IMR-90 (cell line): ENCODE data around the gene ADAMTSL5. TPM values are rescaled to one million over a fixed set of nuclear protein-coding genes. Genes with fewer than 3 reads are reported as not detected.

Experiments used
- ATAC-seq: fragments of 200-7000 bp; cut with Tn5 transposase; 2 replicates; pipeline ENCODE4 v1.9.1; 2020; ENCODE audit warnings: low read depth, mild to moderate bottlenecking, moderate library complexity
- BruUV-seq: library from RNA; stranded (reverse); fragments of 400-500 nt; replicated peaks from 2 replicates; lab custom pipeline; 2021; lab: Mats Ljungman, UMichigan
- CTCF ChIA-PET: fragments of 300-600 bp; formaldehyde crosslinking; extraction: SDS; loops from one replicate; lab custom pipeline; 2021; ENCODE audit warnings: antibody characterized with exemption; lab: Yijun Ruan, JAX
- POLR2A ChIA-PET: fragments of 300-600 bp; sonication (Branson Sonifier 250); formaldehyde crosslinking; loops from one replicate; lab custom pipeline; 2022; ENCODE audit warnings: antibody characterized with exemption; ENCODE audit not compliant: unreplicated experiment; lab: Charles Lee
- DNase-seq: peaks from one replicate; pipeline ENCODE4 v3.0.0; 2013
- H2AFZ ChIP-seq: replicated peaks from 2 replicates; pipeline ENCODE3; 2013; ENCODE audit warnings: low read length, mild to moderate bottlenecking; ENCODE audit not compliant: poor library complexity
- H2AK5ac ChIP-seq: 2 replicates; pipeline ENCODE4 v1.6.1; 2013; ENCODE audit warnings: low read depth, low read length, inconsistent platforms
- H2AK9ac ChIP-seq: replicated peaks from 2 replicates; pipeline ENCODE3; 2013; ENCODE audit warnings: mild to moderate bottlenecking, low read depth, low read length, moderate library complexity; ENCODE audit not compliant: poor library complexity
- H2BK120ac ChIP-seq: 2 replicates; pipeline ENCODE4 v1.6.1; 2013; ENCODE audit warnings: low read depth, low read length, inconsistent platforms
- H2BK15ac ChIP-seq: 3 replicates; pipeline ENCODE4 v1.6.1; 2013; ENCODE audit warnings: low read depth, low read length, inconsistent platforms
- H2BK20ac ChIP-seq: 2 replicates; pipeline ENCODE4 v1.6.1; 2013; ENCODE audit warnings: low read depth, mild to moderate bottlenecking, inconsistent platforms, low read length, moderate library complexity
- H2BK5ac ChIP-seq: 2 replicates; pipeline ENCODE4 v1.6.1; 2013; ENCODE audit warnings: mild to moderate bottlenecking, low read depth, low read length, inconsistent platforms; ENCODE audit not compliant: poor library complexity, severe bottlenecking
- H3K14ac ChIP-seq: replicated peaks from 2 replicates; pipeline ENCODE4 v1.6.1; 2013; ENCODE audit warnings: low read depth, low read length, inconsistent platforms
- H3K18ac ChIP-seq: 2 replicates; pipeline ENCODE4 v1.6.1; 2013; ENCODE audit warnings: low read depth, low read length, control low read depth
- H3K23ac ChIP-seq: 2 replicates; pipeline ENCODE4 v1.6.1; 2013; ENCODE audit warnings: low read depth, low read length, inconsistent platforms
- H3K27ac ChIP-seq: 2 replicates; pipeline ENCODE4 v1.5.1; 2013; ENCODE audit warnings: mild to moderate bottlenecking, control low read depth, low read length; ENCODE audit not compliant: insufficient read depth
- H3K27me3 ChIP-seq: 2 replicates; pipeline ENCODE4 v1.6.1; 2013; ENCODE audit warnings: low read length; ENCODE audit not compliant: control insufficient read depth, insufficient read depth
- H3K36me3 ChIP-seq: 2 replicates; pipeline ENCODE4 v1.6.1; 2013; ENCODE audit warnings: low read length, mixed read lengths; ENCODE audit not compliant: control insufficient read depth, insufficient read depth
- H3K4ac ChIP-seq: 2 replicates; pipeline ENCODE4 v1.6.1; 2013; ENCODE audit warnings: low read depth, low read length, inconsistent platforms
- H3K4me1 ChIP-seq: 2 replicates; pipeline ENCODE4 v1.6.1; 2013; ENCODE audit warnings: low read length, mixed read lengths; ENCODE audit not compliant: control insufficient read depth, insufficient read depth
- H3K4me2 ChIP-seq: 2 replicates; pipeline ENCODE4 v1.6.1; 2013; ENCODE audit warnings: low read depth, mild to moderate bottlenecking, control low read depth, low read length, moderate library complexity
- H3K4me3 ChIP-seq: 2 replicates; pipeline ENCODE4 v1.5.1; 2013; ENCODE audit warnings: low read depth, mild to moderate bottlenecking, control low read depth, low read length, moderate library complexity; ENCODE audit not compliant: insufficient read depth
- H3K56ac ChIP-seq: 2 replicates; pipeline ENCODE4 v1.6.1; 2013; ENCODE audit warnings: low read length, inconsistent platforms; ENCODE audit not compliant: insufficient read depth; ENCODE audit errors: extremely low read depth
- H3K79me1 ChIP-seq, 2 experiments: 2 replicates each; pipeline ENCODE4 v1.6.1; 2013; ENCODE audit warnings: low read length in 2 of 2, inconsistent platforms in 1 of 2, low read depth in 1 of 2
- H3K9ac ChIP-seq: 2 replicates; pipeline ENCODE4 v1.6.1; 2013; ENCODE audit warnings: low read depth, low read length, control low read depth
- H3K9me1 ChIP-seq: 2 replicates; pipeline ENCODE4 v1.6.1; 2013; ENCODE audit warnings: low read length, inconsistent platforms; ENCODE audit not compliant: insufficient read depth
- H3K9me3 ChIP-seq: 2 replicates; pipeline ENCODE4 v1.6.1; 2013; ENCODE audit warnings: low read length; ENCODE audit not compliant: control insufficient read depth, insufficient read depth
- H4K20me1 ChIP-seq: 2 replicates; pipeline ENCODE4 v1.6.1; 2013; ENCODE audit warnings: low read length, inconsistent platforms; ENCODE audit not compliant: insufficient read depth
- H4K5ac ChIP-seq: 2 replicates; pipeline ENCODE4 v1.6.1; 2013; ENCODE audit warnings: mild to moderate bottlenecking, low read depth, low read length, control low read depth
- H4K8ac ChIP-seq, 2 experiments: 2 replicates each; pipeline ENCODE4 v1.6.1; 2013; ENCODE audit warnings: low read depth in 2 of 2, low read length in 2 of 2, control low read depth in 1 of 2, inconsistent platforms in 1 of 2
- H4K91ac ChIP-seq: 2 replicates; pipeline ENCODE4 v1.6.1; 2013; ENCODE audit warnings: low read depth, low read length, inconsistent platforms; ENCODE audit not compliant: insufficient read depth
- BHLHE40 ChIP-seq: fragments of 150-350 bp; IDR thresholded peaks from 2 replicates; pipeline ENCODE4 v1.6.1; 2016; ENCODE audit warnings: mild to moderate bottlenecking, low read depth, low read length
- CEBPB ChIP-seq: IDR thresholded peaks from 2 replicates; pipeline ENCODE4 v1.6.1; 2012; ENCODE audit warnings: low read depth, low read length, improper control_type of control experiment
- FOS ChIP-seq: fragments of 150-350 bp; IDR thresholded peaks from 2 replicates; pipeline ENCODE4 v1.6.1; 2016; ENCODE audit warnings: low read depth, low read length
- MAFK ChIP-seq: IDR thresholded peaks from 2 replicates; pipeline ENCODE4 v1.6.1; 2012; ENCODE audit warnings: low read depth, low read length, improper control_type of control experiment
- MAZ ChIP-seq: IDR thresholded peaks from 2 replicates; pipeline ENCODE4 v1.6.1; 2012; ENCODE audit warnings: low read depth, mild to moderate bottlenecking, low read length, improper control_type of control experiment, moderate library complexity, borderline replicate concordance
- NFE2L2 ChIP-seq: fragments of 150-350 bp; IDR thresholded peaks from 2 replicates; pipeline ENCODE4 v1.6.1; 2016; ENCODE audit warnings: low read depth, mild to moderate bottlenecking, low read length
- POLR2A ChIP-seq: IDR thresholded peaks from 2 replicates; pipeline ENCODE4 v1.6.1; 2012; ENCODE audit warnings: mild to moderate bottlenecking, low read depth, low read length
- RAD21 ChIP-seq: IDR thresholded peaks from 2 replicates; pipeline ENCODE4 v1.6.1; 2012; ENCODE audit warnings: low read length, improper control_type of control experiment
- RCOR1 ChIP-seq: IDR thresholded peaks from 2 replicates; pipeline ENCODE4 v1.6.1; 2012; ENCODE audit warnings: mild to moderate bottlenecking, low read length, improper control_type of control experiment; ENCODE audit not compliant: insufficient replicate concordance
- RFX5 ChIP-seq: IDR thresholded peaks from 2 replicates; pipeline ENCODE4 v1.8.0; 2012; ENCODE audit warnings: low read depth, mild to moderate bottlenecking, low read length, moderate library complexity
- SMC3 ChIP-seq: fragments of 150-350 bp; IDR thresholded peaks from 2 replicates; pipeline ENCODE4 v1.6.1; 2016; ENCODE audit warnings: low read depth, mild to moderate bottlenecking, antibody characterized with exemption, low read length, moderate library complexity
- WGBS, 2 experiments: methylation state at CpG; one replicate each; pipeline versions ENCODE4 v1.1.5 to v1.1.7; 2013; ENCODE audit warnings: missing lambda C conversion rate in 2 of 2; ENCODE audit not compliant: insufficient read length in 1 of 2; ENCODE audit errors: extremely low coverage in 2 of 2; 5-methylcytosine and 5-hydroxymethylcytosine counted together
- dilution Hi-C: fragments of 300-500 bp; cut with HindIII; formaldehyde crosslinking; loops from one replicate; pipeline ENCODE4 v1.14.3; 2018; ENCODE audit warnings: low sequenced_read_pairs; ENCODE audit not compliant: unreplicated experiment
- in situ Hi-C: fragments of 300-500 bp; cut with MboI; formaldehyde crosslinking; loops from 3 replicates; pipeline ENCODE4 v1.14.3; 2019; ENCODE audit warnings: low sequenced_read_pairs, inconsistent platforms, mixed read lengths
- intact Hi-C: fragments of 100-400 bp; cut with micrococcal nuclease; formaldehyde crosslinking; loops from 2 replicates; pipeline ENCODE4 v1.10.0; 2022
- polyA plus RNA-seq, 3 experiments: library from polyadenylated mRNA; depleted of rRNA; stranded (reverse); fragments of >200 nt; gene quantifications; 2 replicates each; pipeline ENCODE4 v1.2.3, GENCODE V29; 2012; ENCODE audit warnings: low replicate concordance in 1 of 3
- total RNA-seq: library from RNA; depleted of rRNA; stranded (reverse); fragments of >200 nt; gene quantifications from 2 replicates; pipeline ENCODE4 v1.2.3, GENCODE V29; 2012
- TF ChIP-seq, protein P1 (sequence below): fragments of 150-350 bp; IDR thresholded peaks from 2 replicates; pipeline ENCODE4 v1.6.1; 2016; ENCODE audit warnings: low read depth, mild to moderate bottlenecking, low read length, moderate library complexity, borderline replicate concordance
- TF ChIP-seq, protein P2 (sequence below): conservative IDR thresholded peaks from 2 replicates; pipeline ENCODE4 v1.5.1; 2012; ENCODE audit warnings: mild to moderate bottlenecking, low read depth, low read length, improper control_type of control experiment
- TF ChIP-seq, protein P3 (sequence below): fragments of 150-350 bp; IDR thresholded peaks from 2 replicates; pipeline ENCODE4 v1.6.1; 2017; ENCODE audit warnings: mild to moderate bottlenecking, antibody characterized with exemption, low read length, low read depth

Gene ADAMTSL5
- total and polyA plus RNA-seq, 2 of the 4 experiments (the other 2 are of a cell fraction): 0.90 to 10.8 TPM

DNA sequence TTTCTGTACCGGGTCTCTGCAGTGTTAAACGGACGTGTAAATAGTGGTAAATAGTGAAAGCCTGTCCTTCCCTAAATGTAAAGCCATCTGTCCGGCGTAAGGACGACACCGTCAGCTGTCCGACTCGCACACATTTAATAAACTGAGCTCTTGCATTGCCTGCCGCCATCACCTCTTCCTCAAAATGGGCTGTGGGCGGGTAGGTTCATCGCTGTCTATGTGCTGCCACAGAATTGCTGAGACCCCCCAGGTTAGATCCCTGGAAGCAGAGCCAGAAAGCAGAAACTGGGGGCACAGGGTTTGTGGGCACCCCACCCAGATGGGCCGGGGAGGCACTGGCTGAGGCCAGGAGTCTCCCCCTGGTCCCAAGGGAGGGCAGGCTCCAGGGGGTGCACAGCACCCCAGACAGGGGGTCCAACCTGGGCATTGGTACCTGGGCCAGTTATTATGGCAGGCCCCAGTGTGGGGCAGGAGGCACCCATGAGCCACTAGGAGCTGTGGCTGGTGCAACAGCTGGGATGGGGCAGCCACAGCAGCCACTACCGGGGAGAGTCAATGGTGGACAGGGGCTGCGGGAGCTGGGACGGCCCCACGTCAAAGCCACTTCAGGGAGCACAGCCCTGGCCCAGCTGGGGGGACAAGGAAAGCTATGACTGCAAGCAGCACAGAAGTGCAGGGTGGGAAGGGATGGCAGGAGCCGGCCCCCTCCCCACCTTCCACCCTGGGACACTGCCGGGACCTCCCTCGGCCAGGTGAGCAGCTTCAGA lies 39.6 kb downstream of the ADAMTSL5 start:
- Histone ChIP-seq H3K14ac (no peak overlapping the region), H2AK5ac (no peak overlapping the region), H3K79me1 (peaks cover 7 to 51% of the 10 kb centered on the region in 2 experiments), H2BK20ac (no peak overlapping the region), H2AFZ (no peak overlapping the region), H4K5ac (no peak overlapping the region), H3K4me3 (no peak overlapping the region), H3K27me3 (peaks cover 42% of the 10 kb centered on the region), H3K9me1 (0 out of 2 replicates have a peak, but pooled peaks cover 3% of the 10 kb centered on the region), H2AK9ac (no peak overlapping the region), H4K91ac (no peak overlapping the region), H4K8ac (no peak overlapping the region), H2BK120ac (no peak overlapping the region), H3K36me3 (peaks cover 9% of the 10 kb centered on the region), H3K9ac (no peak overlapping the region), H3K27ac (no peak overlapping the region), H2BK15ac (no peak overlapping the region), H2BK5ac (no peak overlapping the region), H3K4me1 (peaks cover 20% of the 10 kb centered on the region), H3K4ac (no peak overlapping the region), H3K23ac (no peak overlapping the region), H3K18ac (no peak overlapping the region), H3K56ac (no peak overlapping the region), H4K20me1 (peaks cover 71% of the 10 kb centered on the region), H3K4me2 (no peak overlapping the region), H3K9me3 (no peaks in the 10 kb centered on the region; the same call in 1 of the 2 replicates)
- in situ Hi-C loops: no loop called here
- no peak for ATAC-seq
- TF ChIP-seq RFX5 (no peak), MAZ (no peak), NFE2L2 (no peak), POLR2A (no peak), RCOR1 (no peak), CEBPB (no peak), BHLHE40 (no peak), FOS (no peak), SMC3 (no peak), MAFK (no peak), RAD21 (no peak)
- TF ChIP-seq, protein P1, sequence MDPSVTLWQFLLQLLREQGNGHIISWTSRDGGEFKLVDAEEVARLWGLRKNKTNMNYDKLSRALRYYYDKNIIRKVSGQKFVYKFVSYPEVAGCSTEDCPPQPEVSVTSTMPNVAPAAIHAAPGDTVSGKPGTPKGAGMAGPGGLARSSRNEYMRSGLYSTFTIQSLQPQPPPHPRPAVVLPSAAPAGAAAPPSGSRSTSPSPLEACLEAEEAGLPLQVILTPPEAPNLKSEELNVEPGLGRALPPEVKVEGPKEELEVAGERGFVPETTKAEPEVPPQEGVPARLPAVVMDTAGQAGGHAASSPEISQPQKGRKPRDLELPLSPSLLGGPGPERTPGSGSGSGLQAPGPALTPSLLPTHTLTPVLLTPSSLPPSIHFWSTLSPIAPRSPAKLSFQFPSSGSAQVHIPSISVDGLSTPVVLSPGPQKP: no peak
- TF ChIP-seq, protein P2, sequence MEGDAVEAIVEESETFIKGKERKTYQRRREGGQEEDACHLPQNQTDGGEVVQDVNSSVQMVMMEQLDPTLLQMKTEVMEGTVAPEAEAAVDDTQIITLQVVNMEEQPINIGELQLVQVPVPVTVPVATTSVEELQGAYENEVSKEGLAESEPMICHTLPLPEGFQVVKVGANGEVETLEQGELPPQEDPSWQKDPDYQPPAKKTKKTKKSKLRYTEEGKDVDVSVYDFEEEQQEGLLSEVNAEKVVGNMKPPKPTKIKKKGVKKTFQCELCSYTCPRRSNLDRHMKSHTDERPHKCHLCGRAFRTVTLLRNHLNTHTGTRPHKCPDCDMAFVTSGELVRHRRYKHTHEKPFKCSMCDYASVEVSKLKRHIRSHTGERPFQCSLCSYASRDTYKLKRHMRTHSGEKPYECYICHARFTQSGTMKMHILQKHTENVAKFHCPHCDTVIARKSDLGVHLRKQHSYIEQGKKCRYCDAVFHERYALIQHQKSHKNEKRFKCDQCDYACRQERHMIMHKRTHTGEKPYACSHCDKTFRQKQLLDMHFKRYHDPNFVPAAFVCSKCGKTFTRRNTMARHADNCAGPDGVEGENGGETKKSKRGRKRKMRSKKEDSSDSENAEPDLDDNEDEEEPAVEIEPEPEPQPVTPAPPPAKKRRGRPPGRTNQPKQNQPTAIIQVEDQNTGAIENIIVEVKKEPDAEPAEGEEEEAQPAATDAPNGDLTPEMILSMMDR: no peak
- TF ChIP-seq, protein P3, sequence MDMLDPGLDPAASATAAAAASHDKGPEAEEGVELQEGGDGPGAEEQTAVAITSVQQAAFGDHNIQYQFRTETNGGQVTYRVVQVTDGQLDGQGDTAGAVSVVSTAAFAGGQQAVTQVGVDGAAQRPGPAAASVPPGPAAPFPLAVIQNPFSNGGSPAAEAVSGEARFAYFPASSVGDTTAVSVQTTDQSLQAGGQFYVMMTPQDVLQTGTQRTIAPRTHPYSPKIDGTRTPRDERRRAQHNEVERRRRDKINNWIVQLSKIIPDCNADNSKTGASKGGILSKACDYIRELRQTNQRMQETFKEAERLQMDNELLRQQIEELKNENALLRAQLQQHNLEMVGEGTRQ: no peak
- 81% methylated on average over 7 of the region's 20 CpGs; no CpG with 5 or more reads in 1 of the 2 experiments for WGBS, 2 experiments
- dilution Hi-C loops: no loop called here
- DNase-seq: no peak
- intact Hi-C loops: no loop called here
- ChIA-PET POLR2A (interaction anchor here (0.6 kb wide), 1 partner anchor 117 kb away, joined by 3 read pairs; no protein-coding TSS in a partner anchor), CTCF (interaction anchor here (0.6 kb wide), 1 partner anchor 19 kb away, joined by 4 read pairs; no protein-coding TSS in a partner anchor)
- no TSS peak for BruUV-seq
